IMR-90 (cell line): Measurements from ENCODE around the gene TST. TPM values are rescaled to one million over a fixed set of nuclear protein-coding genes. Genes with fewer than 3 reads are reported as not detected.
A peak's percentile ranks its signal among the peaks of the same experiment; 100 is the strongest.

ENCODE experiments used
- ATAC-seq: fragments of 200-7000 bp; cut with Tn5 transposase; 2 replicates; pipeline ENCODE4 v1.9.1; 2020; ENCODE audit warnings: low read depth, mild to moderate bottlenecking, moderate library complexity
- BruUV-seq: library from RNA; stranded (reverse); fragments of 400-500 nt; replicated peaks from 2 replicates; lab custom pipeline; 2021; lab: Mats Ljungman, UMichigan
- CTCF ChIA-PET: fragments of 300-600 bp; formaldehyde crosslinking; extraction: SDS; loops from one replicate; lab custom pipeline; 2021; ENCODE audit warnings: antibody characterized with exemption; lab: Yijun Ruan, JAX
- POLR2A ChIA-PET: fragments of 300-600 bp; sonication (Branson Sonifier 250); formaldehyde crosslinking; loops from one replicate; lab custom pipeline; 2022; ENCODE audit warnings: antibody characterized with exemption; ENCODE audit not compliant: unreplicated experiment; lab: Charles Lee
- DNase-seq: peaks from one replicate; pipeline ENCODE4 v3.0.0; 2013
- H2AFZ ChIP-seq: replicated peaks from 2 replicates; pipeline ENCODE3; 2013; ENCODE audit warnings: low read length, mild to moderate bottlenecking; ENCODE audit not compliant: poor library complexity
- H2AK5ac ChIP-seq: 2 replicates; pipeline ENCODE4 v1.6.1; 2013; ENCODE audit warnings: low read depth, low read length, inconsistent platforms
- H2AK9ac ChIP-seq: replicated peaks from 2 replicates; pipeline ENCODE3; 2013; ENCODE audit warnings: mild to moderate bottlenecking, low read depth, low read length, moderate library complexity; ENCODE audit not compliant: poor library complexity
- H2BK120ac ChIP-seq: 2 replicates; pipeline ENCODE4 v1.6.1; 2013; ENCODE audit warnings: low read depth, low read length, inconsistent platforms
- H2BK15ac ChIP-seq: 3 replicates; pipeline ENCODE4 v1.6.1; 2013; ENCODE audit warnings: low read depth, low read length, inconsistent platforms
- H2BK20ac ChIP-seq: 2 replicates; pipeline ENCODE4 v1.6.1; 2013; ENCODE audit warnings: low read depth, mild to moderate bottlenecking, inconsistent platforms, low read length, moderate library complexity
- H2BK5ac ChIP-seq: 2 replicates; pipeline ENCODE4 v1.6.1; 2013; ENCODE audit warnings: mild to moderate bottlenecking, low read depth, low read length, inconsistent platforms; ENCODE audit not compliant: poor library complexity, severe bottlenecking
- H3K14ac ChIP-seq: replicated peaks from 2 replicates; pipeline ENCODE4 v1.6.1; 2013; ENCODE audit warnings: low read depth, low read length, inconsistent platforms
- H3K18ac ChIP-seq: 2 replicates; pipeline ENCODE4 v1.6.1; 2013; ENCODE audit warnings: low read depth, low read length, control low read depth
- H3K23ac ChIP-seq: 2 replicates; pipeline ENCODE4 v1.6.1; 2013; ENCODE audit warnings: low read depth, low read length, inconsistent platforms
- H3K27ac ChIP-seq: 2 replicates; pipeline ENCODE4 v1.5.1; 2013; ENCODE audit warnings: mild to moderate bottlenecking, control low read depth, low read length; ENCODE audit not compliant: insufficient read depth
- H3K27me3 ChIP-seq: 2 replicates; pipeline ENCODE4 v1.6.1; 2013; ENCODE audit warnings: low read length; ENCODE audit not compliant: control insufficient read depth, insufficient read depth
- H3K36me3 ChIP-seq: 2 replicates; pipeline ENCODE4 v1.6.1; 2013; ENCODE audit warnings: low read length, mixed read lengths; ENCODE audit not compliant: control insufficient read depth, insufficient read depth
- H3K4ac ChIP-seq: 2 replicates; pipeline ENCODE4 v1.6.1; 2013; ENCODE audit warnings: low read depth, low read length, inconsistent platforms
- H3K4me1 ChIP-seq: 2 replicates; pipeline ENCODE4 v1.6.1; 2013; ENCODE audit warnings: low read length, mixed read lengths; ENCODE audit not compliant: control insufficient read depth, insufficient read depth
- H3K4me2 ChIP-seq: 2 replicates; pipeline ENCODE4 v1.6.1; 2013; ENCODE audit warnings: low read depth, mild to moderate bottlenecking, control low read depth, low read length, moderate library complexity
- H3K4me3 ChIP-seq: 2 replicates; pipeline ENCODE4 v1.5.1; 2013; ENCODE audit warnings: low read depth, mild to moderate bottlenecking, control low read depth, low read length, moderate library complexity; ENCODE audit not compliant: insufficient read depth
- H3K56ac ChIP-seq: 2 replicates; pipeline ENCODE4 v1.6.1; 2013; ENCODE audit warnings: low read length, inconsistent platforms; ENCODE audit not compliant: insufficient read depth; ENCODE audit errors: extremely low read depth
- H3K79me1 ChIP-seq, 2 experiments: 2 replicates each; pipeline ENCODE4 v1.6.1; 2013; ENCODE audit warnings: low read length in 2 of 2, inconsistent platforms in 1 of 2, low read depth in 1 of 2
- H3K9ac ChIP-seq: 2 replicates; pipeline ENCODE4 v1.6.1; 2013; ENCODE audit warnings: low read depth, low read length, control low read depth
- H3K9me1 ChIP-seq: 2 replicates; pipeline ENCODE4 v1.6.1; 2013; ENCODE audit warnings: low read length, inconsistent platforms; ENCODE audit not compliant: insufficient read depth
- H3K9me3 ChIP-seq: 2 replicates; pipeline ENCODE4 v1.6.1; 2013; ENCODE audit warnings: low read length; ENCODE audit not compliant: control insufficient read depth, insufficient read depth
- H4K20me1 ChIP-seq: 2 replicates; pipeline ENCODE4 v1.6.1; 2013; ENCODE audit warnings: low read length, inconsistent platforms; ENCODE audit not compliant: insufficient read depth
- H4K5ac ChIP-seq: 2 replicates; pipeline ENCODE4 v1.6.1; 2013; ENCODE audit warnings: mild to moderate bottlenecking, low read depth, low read length, control low read depth
- H4K8ac ChIP-seq, 2 experiments: 2 replicates each; pipeline ENCODE4 v1.6.1; 2013; ENCODE audit warnings: low read depth in 2 of 2, low read length in 2 of 2, control low read depth in 1 of 2, inconsistent platforms in 1 of 2
- H4K91ac ChIP-seq: 2 replicates; pipeline ENCODE4 v1.6.1; 2013; ENCODE audit warnings: low read depth, low read length, inconsistent platforms; ENCODE audit not compliant: insufficient read depth
- CEBPB ChIP-seq: IDR thresholded peaks from 2 replicates; pipeline ENCODE4 v1.6.1; 2012; ENCODE audit warnings: low read depth, low read length, improper control_type of control experiment
- FOS ChIP-seq: fragments of 150-350 bp; IDR thresholded peaks from 2 replicates; pipeline ENCODE4 v1.6.1; 2016; ENCODE audit warnings: low read depth, low read length
- MAZ ChIP-seq: IDR thresholded peaks from 2 replicates; pipeline ENCODE4 v1.6.1; 2012; ENCODE audit warnings: low read depth, mild to moderate bottlenecking, low read length, improper control_type of control experiment, moderate library complexity, borderline replicate concordance
- MXI1 ChIP-seq: IDR thresholded peaks from 2 replicates; pipeline ENCODE4 v1.6.1; 2012; ENCODE audit warnings: low read depth, mild to moderate bottlenecking, low read length, moderate library complexity, borderline replicate concordance
- NFE2L2 ChIP-seq: fragments of 150-350 bp; IDR thresholded peaks from 2 replicates; pipeline ENCODE4 v1.6.1; 2016; ENCODE audit warnings: low read depth, mild to moderate bottlenecking, low read length
- WGBS, 2 experiments: methylation state at CpG; one replicate each; pipeline versions ENCODE4 v1.1.5 to v1.1.7; 2013; ENCODE audit warnings: missing lambda C conversion rate in 2 of 2; ENCODE audit not compliant: insufficient read length in 1 of 2; ENCODE audit errors: extremely low coverage in 2 of 2; 5-methylcytosine and 5-hydroxymethylcytosine counted together
- dilution Hi-C: fragments of 300-500 bp; cut with HindIII; formaldehyde crosslinking; loops from one replicate; pipeline ENCODE4 v1.14.3; 2018; ENCODE audit warnings: low sequenced_read_pairs; ENCODE audit not compliant: unreplicated experiment
- in situ Hi-C: fragments of 300-500 bp; cut with MboI; formaldehyde crosslinking; loops from 3 replicates; pipeline ENCODE4 v1.14.3; 2019; ENCODE audit warnings: low sequenced_read_pairs, inconsistent platforms, mixed read lengths
- intact Hi-C: fragments of 100-400 bp; cut with micrococcal nuclease; formaldehyde crosslinking; loops from 2 replicates; pipeline ENCODE4 v1.10.0; 2022
- polyA plus RNA-seq, 3 experiments: library from polyadenylated mRNA; depleted of rRNA; stranded (reverse); fragments of >200 nt; gene quantifications; 2 replicates each; pipeline ENCODE4 v1.2.3, GENCODE V29; 2012; ENCODE audit warnings: low replicate concordance in 1 of 3
- total RNA-seq: library from RNA; depleted of rRNA; stranded (reverse); fragments of >200 nt; gene quantifications from 2 replicates; pipeline ENCODE4 v1.2.3, GENCODE V29; 2012

Gene TST
- total and polyA plus RNA-seq, 2 of the 4 experiments (the other 2 are of a cell fraction): 31.7 to 37.7 TPM

DNA sequence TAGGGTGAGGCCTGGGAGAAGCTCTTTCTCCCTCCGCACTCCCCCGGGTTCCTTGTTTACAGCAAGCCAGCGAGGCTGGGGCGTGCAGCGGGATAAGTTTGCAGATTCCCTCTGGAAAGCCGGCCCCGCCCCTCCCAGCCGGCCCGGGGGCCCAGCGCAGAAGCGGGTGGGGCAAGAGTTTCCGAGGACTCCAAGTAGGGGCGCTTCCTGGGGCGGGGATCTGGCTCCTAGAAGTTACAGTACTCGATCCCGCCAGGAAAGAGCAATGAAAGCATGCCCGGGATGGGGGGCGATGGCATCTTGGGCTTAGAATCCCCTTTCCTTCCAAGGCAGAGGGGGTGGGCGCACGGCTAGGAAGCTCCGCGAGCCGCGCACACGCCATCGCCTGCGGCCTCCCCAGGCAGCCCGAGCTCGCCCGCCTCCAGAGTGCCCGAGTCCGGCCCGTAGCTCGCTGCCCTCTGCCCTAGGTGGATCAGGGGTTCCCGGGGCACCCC, 385 bp downstream of the TST start:
- H3K4me1 ChIP-seq: peaks cover 7% of the 10 kb centered on the region
- peak; percentile 65 for ATAC-seq
- H3K23ac ChIP-seq: peak overlapping the region; percentile 71; the same call in 1 of the 2 replicates
- no peak overlapping the region for H2BK120ac ChIP-seq
- in situ Hi-C loops (no loop called here), dilution Hi-C loops (no loop called here), intact Hi-C loops (no loop called here)
- 1% methylated on average over 20 of the region's 35 CpGs; no CpG with 5 or more reads in 1 of the 2 experiments for WGBS, 2 experiments
- BruUV-seq: no TSS peak
- POLR2A ChIA-PET: interaction anchor here (0.5 kb wide), 1 partner anchor 605 kb away, joined by 4 read pairs; no protein-coding TSS in a partner anchor
- H2AK5ac ChIP-seq: peak overlapping the region; percentile 85; the same call in 1 of the 2 replicates
- peaks cover 15 to 62% of the 10 kb centered on the region in 2 experiments for H3K79me1 ChIP-seq
- H4K20me1 ChIP-seq: peaks cover 24% of the 10 kb centered on the region
- no peak overlapping the region for H2BK15ac ChIP-seq
- no peaks in the 10 kb centered on the region for H3K9me3 ChIP-seq
- peak overlapping the region; percentile 85 for H3K14ac ChIP-seq
- CTCF ChIA-PET: no interaction called here
- 0 out of 2 replicates have a peak overlapping the region, but pooled peaks have one; percentile 13 for H4K5ac ChIP-seq
- H4K8ac ChIP-seq: peak overlapping the region; percentile 71 to 76; a peak in 3 of 4 replicates
- H3K4ac ChIP-seq: peak overlapping the region; percentile 77
- H3K4me3 ChIP-seq: peak overlapping the region; percentile 80
- peak overlapping the region; percentile 74 for H3K27ac ChIP-seq
- H3K36me3 ChIP-seq: peaks cover 12% of the 10 kb centered on the region
- no peak for TF ChIP-seq NFE2L2
- peak; percentile 33; the same call in 1 of the 2 replicates for TF ChIP-seq MXI1
- TF ChIP-seq MAZ: peak; percentile 76; the same call in 1 of the 2 replicates
- no peak for TF ChIP-seq FOS
- no peak for TF ChIP-seq CEBPB
- peak overlapping the region; percentile 93 for H2AFZ ChIP-seq
- H4K91ac ChIP-seq: peak overlapping the region; percentile 70
- peak overlapping the region; percentile 75 for H3K9ac ChIP-seq
- peak overlapping the region; percentile 93 for H3K4me2 ChIP-seq
- H3K18ac ChIP-seq: no peak overlapping the region
- H2AK9ac ChIP-seq: peak overlapping the region; percentile 68
- no peak overlapping the region for H2BK20ac ChIP-seq
- H3K56ac ChIP-seq: peak overlapping the region; percentile 49; the same call in 1 of the 2 replicates
- H2BK5ac ChIP-seq: peak overlapping the region; percentile 70
- H3K27me3 ChIP-seq: no peaks in the 10 kb centered on the region
- DNase-seq: peak; percentile 55
- peaks cover 5% of the 10 kb centered on the region; the same call in 1 of the 2 replicates for H3K9me1 ChIP-seq
